H1 (cell line): ENCODE data around the gene ARL2. TPM values are rescaled to one million over a fixed set of nuclear protein-coding genes. Genes with fewer than 3 reads are reported as not detected.

Experiments used
- CTCF ChIA-PET: fragments of 300-600 bp; sonication (Branson Sonifier 250); formaldehyde crosslinking; loops from one replicate; lab custom pipeline; 2021; ENCODE audit not compliant: partially characterized antibody; lab: Charles Lee
- POLR2A ChIA-PET: fragments of 300-600 bp; sonication (Branson Sonifier 250); formaldehyde crosslinking; loops from one replicate; lab custom pipeline; 2021; ENCODE audit warnings: inconsistent platforms; ENCODE audit not compliant: partially characterized antibody; lab: Charles Lee
- DNase-seq, 2 experiments: peaks; one replicate each; pipeline versions ENCODE4 v3.0.0 to v3.0.0-alpha.2; 2010 to 2022; ENCODE audit warnings: low spot score in 2 of 2, low read depth in 1 of 2, mixed read lengths in 1 of 2
- FAIRE-seq: peaks from 2 replicates; lab custom pipeline; 2011; peaks lifted over from hg19 to GRCh38; lab: Jason Lieb, UNC
- H2AFZ ChIP-seq: 2 replicates; pipeline ENCODE4 v1.8.1; 2012; ENCODE audit warnings: low read length, inconsistent platforms
- H2AK5ac ChIP-seq: 2 replicates; pipeline ENCODE4 v1.6.1; 2013; ENCODE audit warnings: low read depth, low read length
- H2BK120ac ChIP-seq: replicated peaks from 2 replicates; pipeline ENCODE3; 2013; ENCODE audit warnings: low read depth, low read length, inconsistent platforms
- H2BK12ac ChIP-seq: 2 replicates; pipeline ENCODE4 v1.6.1; 2013; ENCODE audit warnings: low read depth, low read length
- H2BK15ac ChIP-seq: 2 replicates; pipeline ENCODE4 v1.6.1; 2013; ENCODE audit warnings: low read length
- H2BK20ac ChIP-seq: 2 replicates; pipeline ENCODE4 v1.6.1; 2013; ENCODE audit warnings: low read length
- H2BK5ac ChIP-seq: 2 replicates; pipeline ENCODE4 v1.6.1; 2013; ENCODE audit warnings: low read depth, low read length
- H3K14ac ChIP-seq: 2 replicates; pipeline ENCODE4 v1.6.1; 2013; ENCODE audit warnings: inconsistent platforms; ENCODE audit not compliant: insufficient read length
- H3K18ac ChIP-seq: 2 replicates; pipeline ENCODE4 v1.6.1; 2013; ENCODE audit warnings: low read length; ENCODE audit errors: extremely low read depth
- H3K23ac ChIP-seq: 2 replicates; pipeline ENCODE4 v1.6.1; 2013; ENCODE audit warnings: inconsistent platforms; ENCODE audit not compliant: insufficient read length
- H3K23me2 ChIP-seq: 2 replicates; pipeline ENCODE4 v1.6.1; 2013; ENCODE audit warnings: low read depth, low read length
- H3K27ac ChIP-seq: 2 replicates; pipeline ENCODE4 v1.6.1; 2011; ENCODE audit warnings: low read depth, low read length, inconsistent platforms
- H3K27me3 ChIP-seq, 4 experiments: replicated peaks in 1 of 4; 1 replicate in 1 of 4; 2 replicates in 3 of 4; pipeline versions ENCODE4 v1.6.1 to v1.8.1; 2011 to 2013; ENCODE audit warnings: low read length in 3 of 4, mild to moderate bottlenecking in 3 of 4, inconsistent platforms in 2 of 4, mixed read lengths in 2 of 4, moderate library complexity in 1 of 4; ENCODE audit not compliant: control insufficient read depth in 3 of 4, insufficient read depth in 3 of 4; ENCODE audit errors: extremely low read depth in 1 of 4
- H3K36me3 ChIP-seq, 4 experiments: 2 replicates each; pipeline versions ENCODE4 v1.6.1 to v1.8.1; 2011 to 2013; ENCODE audit warnings: mild to moderate bottlenecking in 4 of 4, low read length in 3 of 4, moderate library complexity in 2 of 4, control low read depth in 1 of 4, inconsistent platforms in 1 of 4; ENCODE audit not compliant: insufficient read depth in 4 of 4, control insufficient read depth in 2 of 4
- H3K4ac ChIP-seq: replicated peaks from 2 replicates; pipeline ENCODE3; 2013; ENCODE audit warnings: low read length, low read depth, mixed read lengths, inconsistent platforms; ENCODE audit not compliant: insufficient read length
- H3K4me1 ChIP-seq, 4 experiments: replicated peaks in 1 of 4; 1 replicate in 1 of 4; 2 replicates in 3 of 4; pipeline versions ENCODE4 v1.6.1 to v1.8.1; 2011 to 2013; ENCODE audit warnings: low read length in 3 of 4, inconsistent platforms in 2 of 4, mixed read lengths in 1 of 4; ENCODE audit not compliant: insufficient read depth in 4 of 4, control insufficient read depth in 3 of 4
- H3K4me2 ChIP-seq, 2 experiments: 2 replicates each; pipeline versions ENCODE4 v1.6.1 to v1.8.1; 2011 to 2013; ENCODE audit warnings: low read depth in 2 of 2, low read length in 2 of 2, control low read depth in 1 of 2, inconsistent platforms in 1 of 2, mild to moderate bottlenecking in 1 of 2; ENCODE audit not compliant: insufficient read depth in 1 of 2
- H3K4me3 ChIP-seq, 4 experiments: fragments of 200-600, 300-600 bp in 1 of 4; sonication (generic), shearing (Covaris generic), sonication (Bioruptor Twin) in 1 of 4; 2 replicates each; pipeline versions ENCODE4 v1.5.1 to v1.8.1; 2011 to 2016; ENCODE audit warnings: low read length in 4 of 4, low read depth in 3 of 4, control low read depth in 2 of 4, inconsistent platforms in 2 of 4, mild to moderate bottlenecking in 2 of 4, mixed read lengths in 1 of 4, moderate library complexity in 1 of 4; ENCODE audit not compliant: insufficient read depth in 2 of 4; ENCODE audit errors: extremely low read depth in 1 of 4
- H3K56ac ChIP-seq: replicated peaks from 2 replicates; pipeline ENCODE3; 2013; ENCODE audit warnings: low read depth, mild to moderate bottlenecking, mixed read lengths, low read length, inconsistent platforms; ENCODE audit not compliant: insufficient read length
- H3K79me1 ChIP-seq: 2 replicates; pipeline ENCODE4 v1.6.1; 2013; ENCODE audit warnings: low read depth, low read length, control low read depth
- H3K79me2 ChIP-seq, 2 experiments: 2 replicates each; pipeline versions ENCODE4 v1.6.1 to v1.8.1; 2012 to 2013; ENCODE audit warnings: low read length in 2 of 2, mild to moderate bottlenecking in 2 of 2, inconsistent platforms in 1 of 2; ENCODE audit not compliant: insufficient read depth in 2 of 2, control insufficient read depth in 1 of 2
- H3K9ac ChIP-seq, 4 experiments: replicated peaks in 1 of 4; 1 replicate in 1 of 4; 2 replicates in 3 of 4; pipeline versions ENCODE4 v1.6.1 to v1.8.1; 2011 to 2013; ENCODE audit warnings: low read depth in 3 of 4, low read length in 3 of 4, control low read depth in 2 of 4, mild to moderate bottlenecking in 2 of 4, moderate library complexity in 2 of 4, inconsistent platforms in 1 of 4; ENCODE audit errors: extremely low read depth in 1 of 4
- H3K9me3 ChIP-seq, 2 experiments: 2 replicates each; pipeline versions ENCODE4 v1.6.1 to v1.8.1; 2012 to 2013; ENCODE audit warnings: mild to moderate bottlenecking in 2 of 2, moderate library complexity in 2 of 2, control low read depth in 1 of 2, inconsistent platforms in 1 of 2, low read depth in 1 of 2, low read length in 1 of 2, mixed read lengths in 1 of 2; ENCODE audit not compliant: insufficient read depth in 2 of 2
- H4K20me1 ChIP-seq, 2 experiments: replicated peaks in 1 of 2; 2 replicates each; pipeline versions ENCODE3 to v1.8.1; 2011 to 2013; ENCODE audit warnings: inconsistent platforms in 2 of 2, low read length in 2 of 2, mild to moderate bottlenecking in 1 of 2; ENCODE audit not compliant: insufficient read depth in 2 of 2, control insufficient read depth in 1 of 2
- H4K5ac ChIP-seq: 2 replicates; pipeline ENCODE4 v1.6.1; 2013; ENCODE audit warnings: low read length, low read depth, mixed read lengths, inconsistent platforms; ENCODE audit not compliant: insufficient read length
- H4K8ac ChIP-seq: 2 replicates; pipeline ENCODE4 v1.8.0; 2013; ENCODE audit warnings: mild to moderate bottlenecking, moderate library complexity, low read length, inconsistent platforms; ENCODE audit not compliant: insufficient read depth; ENCODE audit errors: extremely low read depth
- H4K91ac ChIP-seq: replicated peaks from 2 replicates; pipeline ENCODE3; 2013; ENCODE audit warnings: low read length, mixed read lengths, inconsistent platforms; ENCODE audit not compliant: insufficient read length
- CEBPB ChIP-seq: IDR thresholded peaks from 2 replicates; pipeline ENCODE4 v1.6.1; 2012; ENCODE audit warnings: low read depth, low read length
- CREB1 ChIP-seq: IDR thresholded peaks from 2 replicates; pipeline ENCODE4 v1.6.1; 2012; ENCODE audit warnings: inconsistent platforms
- CTCF ChIP-seq, 3 experiments: IDR thresholded peaks; 1 replicate in 2 of 3; 2 replicates in 1 of 3; pipeline versions ENCODE4 v1.5.1 to v1.6.1; 2011; ENCODE audit warnings: low read length in 3 of 3, mild to moderate bottlenecking in 3 of 3, inconsistent platforms in 2 of 3, low read depth in 1 of 3, moderate library complexity in 1 of 3; ENCODE audit not compliant: insufficient read depth in 1 of 3; ENCODE audit errors: control extremely low read depth in 1 of 3
- KDM4A ChIP-seq: IDR thresholded peaks from one replicate; pipeline ENCODE4 v1.7.1; 2012; ENCODE audit warnings: low read depth, mild to moderate bottlenecking, moderate library complexity, low read length, inconsistent platforms; ENCODE audit not compliant: severe bottlenecking
- SAP30 ChIP-seq: fragments of 300-600 bp; sonication (generic); IDR thresholded peaks from 2 replicates; pipeline ENCODE4 v1.7.1; 2012; ENCODE audit warnings: low read length, moderate library complexity, mild to moderate bottlenecking, inconsistent platforms; ENCODE audit not compliant: insufficient read depth, insufficient replicate concordance
- ZNF274 ChIP-seq: IDR thresholded peaks from 2 replicates; pipeline ENCODE4 v1.7.0; 2012; ENCODE audit warnings: low read length, borderline replicate concordance; ENCODE audit errors: extremely low read depth
- WGBS, 2 experiments: shearing (Covaris generic) in 1 of 2; methylation state at CpG; one replicate each; pipeline versions ENCODE4 v1.1.6 to v1.1.7; 2013 to 2015; ENCODE audit warnings: low lambda C conversion rate in 2 of 2, mixed read lengths in 2 of 2, inconsistent platforms in 1 of 2, low coverage in 1 of 2, missing lambda C conversion rate in 1 of 2; ENCODE audit not compliant: insufficient replicate concordance in 2 of 2, insufficient coverage in 1 of 2, insufficient read length in 1 of 2; ENCODE audit errors: extremely low coverage in 1 of 2, missing lambda C conversion rate in 1 of 2; 5-methylcytosine and 5-hydroxymethylcytosine counted together
- polyA plus RNA-seq, 7 experiments: library from polyadenylated mRNA; depleted of rRNA in 3 of 7; stranded (reverse) in 5 of 7; unstranded in 2 of 7; fragments of >200 nt in 5 of 7; fragments of 200-250 nt in 2 of 7; gene quantifications; 1 replicate in 5 of 7; 2 replicates in 1 of 7; 4 replicates in 1 of 7; pipeline versions ENCODE4 v1.2.1 to v1.2.3, GENCODE V29; 2011 to 2013; ENCODE audit warnings: missing spikeins in 2 of 7, mixed read lengths in 2 of 7
- total RNA-seq: library from RNA; stranded (reverse); fragmentation: NEBNext Ultra II Directional; extraction: Animal tissue kit (Norgen Biotek cat#: 25700); gene quantifications from 2 replicates; pipeline ENCODE4 v1.2.1, GENCODE V29; 2021

ARL2 gene
- total and polyA plus RNA-seq, 2 of the 8 experiments (the other 6 are each of a cell fraction or from before 2014, with no cell fraction given), result 186 to 535 TPM

GRCh38 chr11:65063532-65063931 is 49.6 kb downstream of the ARL2 start:
- ChIA-PET CTCF (interaction anchor here (1.1 to 2.2 kb wide), 8 partner anchors 13 to 198 kb away, joined by 3 to 10 read pairs (median 4); partner anchors contain the start of gene ARL2), POLR2A (interaction anchor here (0.9 to 21.6 kb wide), 11 partner anchors 13 to 59 kb away, joined by 3 to 230 read pairs (median 4); partner anchors contain the start of genes FAU, MRPL49, SAC3D1 and TM7SF2)
- Histone ChIP-seq H3K36me3 (no peaks in the 10 kb centered on the region), H3K23me2 (no peaks in the 10 kb centered on the region), H3K23ac (no peak overlapping the region), H3K27me3 (no peaks in the 10 kb centered on the region; a peak in 1 of 7 replicates), H2BK120ac (no peak overlapping the region), H3K9me3 (no peaks in the 10 kb centered on the region), H4K5ac (no peak overlapping the region), H2AFZ (no peak overlapping the region), H3K4me3 (no peak overlapping the region), H3K18ac (no peak overlapping the region), H2BK5ac (no peak overlapping the region), H3K27ac (no peak overlapping the region), H2BK15ac (no peak overlapping the region), H4K8ac (no peak overlapping the region), H3K4me2 (no peak overlapping the region), H3K79me2 (no peaks in the 10 kb centered on the region), H2BK12ac (no peak overlapping the region), H3K14ac (no peak overlapping the region), H3K56ac (no peak overlapping the region), H3K79me1 (no peaks in the 10 kb centered on the region), H3K4me1 (peaks cover 5 to 23% (median 17%) of the 10 kb centered on the region in 4 experiments), H3K9ac (no peak overlapping the region), H2BK20ac (no peak overlapping the region), H4K20me1 (no peaks in the 10 kb centered on the region), H3K4ac (no peak overlapping the region), H2AK5ac (no peak overlapping the region), H4K91ac (peak overlapping the region; percentile 53)
- FAIRE-seq (no peak), DNase-seq (no peak)
- WGBS, 2 experiments, result 86% methylated on average over 3 of the region's 3 CpGs; no CpG with 5 or more reads in 1 of the 2 experiments
- TF ChIP-seq ZNF274, result no peak
- TF ChIP-seq KDM4A, result no peak
- no peak for TF ChIP-seq CTCF (IDR thresholded peaks at IDR 0.05; ENCODE audit: control extremely low read depth in 1 of 3, insufficient read depth in 1 of 3, low read depth in 1 of 3, low read length in 3 of 3)
- TF ChIP-seq SAP30, result no peak
- no peak for TF ChIP-seq CEBPB
- no peak for TF ChIP-seq CREB1
